GM19455 (cell line): Measurements from ENCODE around the gene ORC6.

ENCODE experiments used
- ATAC-seq: cut with Tn5 transposase; IDR thresholded peaks from one replicate; pipeline ENCODE4 v1.9.1; 2021; ENCODE audit not compliant: unreplicated experiment

Gene ORC6

GRCh38 chr16:46730801-46731690 lies 41.6 kb downstream of the ORC6 start:
- ATAC-seq = no peak

GRCh38 chr16:46731691-46732555 lies 42.5 kb downstream of the ORC6 start:
- no peak for ATAC-seq

- ATAC-seq = no peak
Observed at GRCh38 chr16:46732561-46732960, 43.1 kb downstream of the ORC6 start.

GRCh38 chr16:46733319-46733830 lies 43.9 kb downstream of the ORC6 start:
- ATAC-seq = no peak

- ATAC-seq = no peak
Observed at GRCh38 chr16:46736695-46737094, 47.2 kb downstream of the ORC6 start.

GRCh38 chr16:46737621-46738214 lies 48.3 kb downstream of the ORC6 start:
- ATAC-seq = no peak

- no peak for ATAC-seq
Observed at GRCh38 chr16:46739934-46740333, 50.5 kb downstream of the ORC6 start.

- ATAC-seq = no peak
Observed at GRCh38 chr16:46743232-46743719, 53.8 kb downstream of the ORC6 start.

GRCh38 chr16:46745617-46746016 lies 56.2 kb downstream of the ORC6 start:
- no peak for ATAC-seq

GRCh38 chr16:46746821-46747776 lies 57.6 kb downstream of the ORC6 start:
- ATAC-seq = no peak
